Measurements from ENCODE around the gene RBM26. TPM values are rescaled to one million over a fixed set of nuclear protein-coding genes. Genes with fewer than 3 reads are reported as not detected.

The RBM26 gene
- total RNA-seq, 3 donors from 2014 or later (not counting 1 experiment from before 2014, with no cell fraction given) = 59.3 to 70.3 (median 66.5) TPM

DNA sequence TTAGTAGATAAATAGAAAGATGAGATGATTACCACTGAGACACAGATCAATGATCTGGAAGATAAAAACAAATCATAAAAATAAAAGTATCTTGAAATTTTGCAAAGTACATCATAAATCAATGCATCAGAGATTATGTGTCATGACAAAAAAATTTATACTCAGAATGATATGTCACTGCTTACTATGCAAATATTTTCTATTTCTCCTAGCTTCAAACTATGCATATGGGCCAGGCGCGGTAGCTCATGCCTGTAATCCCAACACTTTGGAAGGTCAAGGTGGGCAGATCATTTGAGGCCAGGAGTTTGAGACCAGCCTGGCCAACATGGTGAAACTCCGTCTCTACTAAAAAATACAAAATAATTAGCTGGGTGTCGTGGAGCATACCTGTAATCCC, 17.3 kb upstream of the RBM26 start:
- no peaks in the 10 kb centered on the region for H3K4me1 Mint-ChIP-seq
- intact Hi-C loops (cut with micrococcal nuclease) = no loop called here
- ATAC-seq = no peak

DNA sequence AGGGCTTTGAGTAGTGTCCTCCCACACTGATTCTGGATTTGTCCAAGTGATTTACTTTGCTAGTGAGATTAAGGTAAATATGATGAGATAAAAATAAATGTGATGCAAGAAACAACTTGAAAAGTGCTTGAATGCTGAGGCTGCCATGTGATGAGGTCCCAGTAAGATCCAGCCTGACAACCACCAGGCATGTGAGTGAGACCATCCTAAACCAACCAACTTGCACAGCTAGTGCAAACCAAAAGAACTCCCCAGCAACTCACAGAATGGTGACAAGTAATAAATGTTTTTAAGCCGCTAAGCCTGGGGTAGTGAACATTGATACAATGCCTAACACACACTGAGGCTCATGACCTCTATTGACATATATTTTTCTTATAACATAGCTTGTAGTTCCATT, 13.3 kb upstream of the RBM26 start:
- H3K4me1 Mint-ChIP-seq = no peaks in the 10 kb centered on the region

More for the DNA sequence above, 17.3 kb upstream of the RBM26 start:
- H3K27ac Mint-ChIP-seq = no peak overlapping the region
- no peaks in the 10 kb centered on the region for H3K9me3 ChIP-seq (ENCODE audit: control insufficient read depth, insufficient read depth, low read length)
- no peak for DNase-seq
- 96% methylated on average over 4 of the region's 4 CpGs for WGBS (ENCODE audit: insufficient coverage)
- no peaks in the 10 kb centered on the region for H3K27me3 Mint-ChIP-seq (ENCODE audit: low read depth in 2 of 2)
- no peaks in the 10 kb centered on the region for H3K36me3 Mint-ChIP-seq
- H3K27me3 ChIP-seq (ENCODE audit: control insufficient read depth, insufficient read depth, low read length) = no peaks in the 10 kb centered on the region
- no peaks in the 10 kb centered on the region for H3K4me1 ChIP-seq (ENCODE audit: control insufficient read depth, insufficient read depth, low read length)
- H3K27ac ChIP-seq (ENCODE audit: low read length) = no peak overlapping the region
- TF ChIP-seq, protein P1, sequence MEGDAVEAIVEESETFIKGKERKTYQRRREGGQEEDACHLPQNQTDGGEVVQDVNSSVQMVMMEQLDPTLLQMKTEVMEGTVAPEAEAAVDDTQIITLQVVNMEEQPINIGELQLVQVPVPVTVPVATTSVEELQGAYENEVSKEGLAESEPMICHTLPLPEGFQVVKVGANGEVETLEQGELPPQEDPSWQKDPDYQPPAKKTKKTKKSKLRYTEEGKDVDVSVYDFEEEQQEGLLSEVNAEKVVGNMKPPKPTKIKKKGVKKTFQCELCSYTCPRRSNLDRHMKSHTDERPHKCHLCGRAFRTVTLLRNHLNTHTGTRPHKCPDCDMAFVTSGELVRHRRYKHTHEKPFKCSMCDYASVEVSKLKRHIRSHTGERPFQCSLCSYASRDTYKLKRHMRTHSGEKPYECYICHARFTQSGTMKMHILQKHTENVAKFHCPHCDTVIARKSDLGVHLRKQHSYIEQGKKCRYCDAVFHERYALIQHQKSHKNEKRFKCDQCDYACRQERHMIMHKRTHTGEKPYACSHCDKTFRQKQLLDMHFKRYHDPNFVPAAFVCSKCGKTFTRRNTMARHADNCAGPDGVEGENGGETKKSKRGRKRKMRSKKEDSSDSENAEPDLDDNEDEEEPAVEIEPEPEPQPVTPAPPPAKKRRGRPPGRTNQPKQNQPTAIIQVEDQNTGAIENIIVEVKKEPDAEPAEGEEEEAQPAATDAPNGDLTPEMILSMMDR (IDR thresholded peaks at IDR 0.05) = no peak
- H3K4me3 ChIP-seq (ENCODE audit: low read length) = no peak overlapping the region
- no peaks in the 10 kb centered on the region for H3K9me3 Mint-ChIP-seq
- H3K36me3 ChIP-seq (ENCODE audit: control insufficient read depth, insufficient read depth, low read length) = no peaks in the 10 kb centered on the region
- no peak overlapping the region for H3K4me3 Mint-ChIP-seq

DNA sequence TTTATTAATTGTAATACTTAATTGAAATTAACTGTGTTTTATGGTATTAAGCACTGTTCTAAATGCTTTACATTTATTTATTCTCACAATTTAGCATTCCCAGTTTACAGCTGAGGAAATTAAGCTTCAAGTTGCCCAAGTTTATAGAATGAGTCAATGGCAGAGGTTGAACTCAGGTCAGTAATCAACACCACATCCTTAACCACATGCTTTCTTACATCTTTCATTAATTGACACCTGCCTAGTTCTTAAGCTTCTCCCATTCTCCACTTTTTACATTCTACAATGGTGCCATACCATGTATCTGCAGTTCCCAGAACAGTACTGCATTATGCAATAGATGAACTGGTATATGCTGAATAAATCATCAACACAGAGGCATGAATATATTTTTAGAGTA, 11.7 kb upstream of the RBM26 start:
- Histone ChIP-seq H3K36me3 (ENCODE audit: control insufficient read depth, insufficient read depth, low read length) (peaks cover 2% of the 10 kb centered on the region), H3K9me3 (ENCODE audit: control insufficient read depth, insufficient read depth, low read length) (no peaks in the 10 kb centered on the region), H3K27me3 (ENCODE audit: control insufficient read depth, insufficient read depth, low read length) (no peaks in the 10 kb centered on the region), H3K4me3 (ENCODE audit: low read length) (no peak overlapping the region), H3K4me1 (ENCODE audit: control insufficient read depth, insufficient read depth, low read length) (no peaks in the 10 kb centered on the region), H3K27ac (ENCODE audit: low read length) (no peak overlapping the region)
- intact Hi-C loops (cut with micrococcal nuclease) = no loop called here
- Mint-ChIP-seq H3K9me3 (no peaks in the 10 kb centered on the region), H3K27ac (no peak overlapping the region), H3K27me3 (ENCODE audit: low read depth in 2 of 2) (no peaks in the 10 kb centered on the region), H3K36me3 (no peaks in the 10 kb centered on the region), H3K4me3 (no peak overlapping the region), H3K4me1 (no peaks in the 10 kb centered on the region)
- DNase-seq (no peak), ATAC-seq (no peak)
- TF ChIP-seq, protein P1 (IDR thresholded peaks at IDR 0.05) = no peak

More for the DNA sequence above, 13.3 kb upstream of the RBM26 start:
- H3K36me3 Mint-ChIP-seq = no peaks in the 10 kb centered on the region
- no peaks in the 10 kb centered on the region for H3K36me3 ChIP-seq (ENCODE audit: control insufficient read depth, insufficient read depth, low read length)
- DNase-seq = no peak
- no peaks in the 10 kb centered on the region for H3K4me1 ChIP-seq (ENCODE audit: control insufficient read depth, insufficient read depth, low read length)
- H3K4me3 Mint-ChIP-seq = no peak overlapping the region
- H3K9me3 Mint-ChIP-seq = no peaks in the 10 kb centered on the region
- 100% methylated on average over 1 of the region's 1 CpG for WGBS (ENCODE audit: insufficient coverage)
- no peak for ATAC-seq
- no peaks in the 10 kb centered on the region for H3K27me3 ChIP-seq (ENCODE audit: control insufficient read depth, insufficient read depth, low read length)
- no peaks in the 10 kb centered on the region for H3K9me3 ChIP-seq (ENCODE audit: control insufficient read depth, insufficient read depth, low read length)
- no peaks in the 10 kb centered on the region for H3K27me3 Mint-ChIP-seq (ENCODE audit: low read depth in 2 of 2)
- no peak overlapping the region for H3K27ac Mint-ChIP-seq
- TF ChIP-seq, protein P1 (IDR thresholded peaks at IDR 0.05) = no peak
- no peak overlapping the region for H3K27ac ChIP-seq (ENCODE audit: low read length)
- intact Hi-C loops (cut with micrococcal nuclease) = no loop called here
- no peak overlapping the region for H3K4me3 ChIP-seq (ENCODE audit: low read length)

DNA sequence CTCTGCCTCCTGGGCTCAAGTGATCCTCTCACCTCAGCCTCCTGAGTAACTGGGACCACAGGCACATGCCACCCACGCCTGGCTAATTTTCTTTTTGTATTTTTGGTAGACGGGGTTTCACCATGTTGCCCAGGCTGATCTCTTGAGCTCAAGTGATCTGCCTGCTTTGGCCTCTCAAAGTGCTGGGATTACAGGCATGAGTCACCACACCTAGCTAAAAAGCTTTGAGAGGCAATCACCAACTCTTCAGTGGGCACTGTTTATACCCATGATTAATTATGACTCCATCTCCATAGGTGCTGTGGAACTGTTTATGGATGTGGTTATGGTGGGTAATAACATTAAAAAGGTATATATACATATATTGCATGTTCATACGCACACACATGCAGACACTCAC, 7.5 kb upstream of the RBM26 start:
- Mint-ChIP-seq H3K9me3 (no peaks in the 10 kb centered on the region), H3K36me3 (no peaks in the 10 kb centered on the region), H3K4me3 (no peak overlapping the region), H3K4me1 (no peaks in the 10 kb centered on the region), H3K27me3 (ENCODE audit: low read depth in 2 of 2) (no peaks in the 10 kb centered on the region), H3K27ac (no peak overlapping the region)
- Histone ChIP-seq H3K27ac (ENCODE audit: low read length) (no peak overlapping the region), H3K36me3 (ENCODE audit: control insufficient read depth, insufficient read depth, low read length) (peaks cover 2% of the 10 kb centered on the region), H3K4me3 (ENCODE audit: low read length) (no peak overlapping the region), H3K9me3 (ENCODE audit: control insufficient read depth, insufficient read depth, low read length) (no peaks in the 10 kb centered on the region), H3K27me3 (ENCODE audit: control insufficient read depth, insufficient read depth, low read length) (no peaks in the 10 kb centered on the region), H3K4me1 (ENCODE audit: control insufficient read depth, insufficient read depth, low read length) (no peaks in the 10 kb centered on the region)
- 89% methylated on average over 2 of the region's 3 CpGs for WGBS (ENCODE audit: insufficient coverage)
- TF ChIP-seq, protein P1 (IDR thresholded peaks at IDR 0.05) = no peak
- intact Hi-C loops (cut with micrococcal nuclease) = no loop called here
- DNase-seq (no peak), ATAC-seq (no peak)

Data from natural killer cell (primary cell).